ENCODE results near the gene PLTP.
A peak's percentile ranks its signal among the peaks of the same experiment; 100 is the strongest.
"Not testable (repeated sequence)": the region's sequence is repeated elsewhere in the genome, so short reads cannot be mapped to it uniquely, and the experiment has no call there.

Gene PLTP, protein sequence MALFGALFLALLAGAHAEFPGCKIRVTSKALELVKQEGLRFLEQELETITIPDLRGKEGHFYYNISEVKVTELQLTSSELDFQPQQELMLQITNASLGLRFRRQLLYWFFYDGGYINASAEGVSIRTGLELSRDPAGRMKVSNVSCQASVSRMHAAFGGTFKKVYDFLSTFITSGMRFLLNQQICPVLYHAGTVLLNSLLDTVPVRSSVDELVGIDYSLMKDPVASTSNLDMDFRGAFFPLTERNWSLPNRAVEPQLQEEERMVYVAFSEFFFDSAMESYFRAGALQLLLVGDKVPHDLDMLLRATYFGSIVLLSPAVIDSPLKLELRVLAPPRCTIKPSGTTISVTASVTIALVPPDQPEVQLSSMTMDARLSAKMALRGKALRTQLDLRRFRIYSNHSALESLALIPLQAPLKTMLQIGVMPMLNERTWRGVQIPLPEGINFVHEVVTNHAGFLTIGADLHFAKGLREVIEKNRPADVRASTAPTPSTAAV

DNA sequence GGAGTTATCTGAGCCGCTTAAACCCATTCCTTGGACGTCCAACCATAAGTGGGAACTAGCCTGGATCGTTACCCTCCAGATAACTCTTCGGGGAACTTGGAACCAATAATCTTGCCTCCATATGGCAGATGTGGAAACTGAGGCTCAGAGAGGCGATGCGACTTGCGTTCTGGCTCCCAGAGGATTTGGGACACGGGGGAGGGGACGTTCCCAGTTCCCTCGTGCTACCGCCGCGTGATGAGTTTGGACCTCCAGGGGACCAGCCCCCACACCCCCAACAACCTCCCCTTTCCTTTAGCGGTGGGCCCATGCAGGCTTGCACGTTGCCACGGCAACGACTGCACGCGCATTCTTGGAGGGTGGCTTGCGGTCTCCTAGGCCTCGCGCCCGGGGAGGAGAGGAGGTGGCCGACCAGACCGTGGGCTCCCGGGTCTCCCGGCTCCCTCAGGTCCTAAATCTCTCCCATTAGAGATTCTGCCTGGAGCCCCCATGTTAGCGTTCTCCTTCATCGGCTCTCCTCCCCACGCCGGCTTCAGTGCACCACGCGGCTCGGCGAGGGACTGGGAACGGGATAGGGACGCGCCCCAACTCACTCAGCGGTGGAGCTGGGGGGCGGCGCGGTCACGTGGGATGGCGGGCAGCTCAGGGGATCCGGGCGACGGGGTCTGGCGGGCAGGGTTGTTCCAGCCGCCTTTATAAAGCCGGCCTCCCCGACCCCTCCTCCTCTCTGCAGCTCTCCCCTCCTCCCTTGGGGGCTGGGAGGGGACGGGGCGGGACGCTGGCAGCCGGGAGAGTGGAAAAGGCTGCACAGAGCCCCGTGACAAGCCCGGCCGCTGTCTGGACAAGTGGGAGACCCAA lies at the start of gene PLTP:
Gene PLTP (minus strand): TSS at position 670 of the 858 bp plus-strand sequence. CDS start 703 bp downstream, outside the sequence.
- DNase-seq, result peak; percentile 55

DNA sequence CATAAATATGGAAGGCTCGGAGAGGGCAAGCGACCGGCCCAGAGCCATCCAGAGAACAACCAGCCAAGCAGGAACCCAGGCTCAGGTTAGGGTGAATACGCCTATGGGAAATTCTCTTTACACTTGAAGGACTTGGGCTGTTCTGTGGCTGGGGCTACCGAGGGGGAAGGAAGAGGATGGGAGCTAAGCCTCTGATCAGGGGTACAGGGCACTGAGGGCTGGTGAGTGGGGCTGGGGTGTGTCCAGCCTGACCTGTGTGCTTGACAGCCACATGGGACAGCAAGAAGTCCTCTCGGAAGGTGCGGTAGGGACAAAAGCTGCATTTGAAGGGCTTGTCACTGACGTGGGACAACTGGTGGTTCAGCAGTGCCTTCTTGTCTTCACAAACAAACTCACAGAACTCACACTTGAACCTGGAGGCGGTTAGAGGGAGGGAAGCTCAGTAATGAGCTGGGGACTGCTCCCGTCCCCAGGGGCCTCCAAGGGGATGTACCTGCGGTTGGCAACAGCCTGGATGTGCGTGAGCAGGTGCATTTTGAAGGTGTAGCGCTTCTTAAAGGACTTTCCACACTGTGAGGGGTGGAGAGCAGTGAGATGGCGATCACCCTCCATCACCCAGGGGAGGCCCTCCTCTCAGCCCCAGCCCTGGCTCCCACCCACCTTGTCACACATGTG lies 48.1 kb upstream of the PLTP start:
- DNase-seq, result no peak

DNA sequence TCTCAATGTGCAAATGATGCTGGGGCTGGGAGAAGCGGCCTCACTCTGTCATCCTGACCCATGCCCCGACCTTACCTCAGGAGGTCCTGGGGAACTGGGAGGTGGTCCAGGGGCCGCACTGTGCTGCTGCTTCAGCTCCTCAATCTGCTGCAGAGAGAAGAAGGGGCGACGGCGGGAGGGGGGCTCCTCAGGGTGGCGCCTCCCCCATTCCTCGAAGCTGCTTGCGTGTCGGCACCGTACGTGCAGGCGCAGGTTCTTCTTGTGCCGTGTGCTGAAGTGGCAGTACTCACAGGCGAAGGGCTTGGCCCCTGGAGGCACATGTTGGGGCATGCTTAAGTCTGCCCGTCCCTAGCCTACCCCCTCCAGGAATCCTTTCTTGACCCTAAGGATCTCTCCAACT lies 47.2 kb upstream of the PLTP start:
- no peak for DNase-seq

DNA sequence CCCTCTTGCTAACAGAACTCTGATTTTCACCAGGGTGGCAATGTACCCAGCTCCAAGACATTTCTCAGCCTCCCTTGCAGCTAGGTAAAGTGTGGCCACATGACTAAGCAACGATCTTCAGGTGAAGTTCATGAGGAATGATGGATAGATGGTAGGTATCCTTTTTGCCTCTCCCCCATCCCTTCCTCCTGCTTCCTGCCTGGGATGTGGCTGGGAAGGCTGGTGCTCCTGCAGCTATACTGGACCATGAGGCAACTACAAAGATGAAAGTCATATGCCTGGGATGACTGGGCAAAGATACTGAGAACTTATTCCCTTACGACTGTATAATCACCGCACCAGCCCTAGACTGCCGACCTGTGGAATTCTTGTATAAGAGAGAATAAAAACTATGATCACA lies 46.6 kb upstream of the PLTP start:
- no peak for DNase-seq

DNA sequence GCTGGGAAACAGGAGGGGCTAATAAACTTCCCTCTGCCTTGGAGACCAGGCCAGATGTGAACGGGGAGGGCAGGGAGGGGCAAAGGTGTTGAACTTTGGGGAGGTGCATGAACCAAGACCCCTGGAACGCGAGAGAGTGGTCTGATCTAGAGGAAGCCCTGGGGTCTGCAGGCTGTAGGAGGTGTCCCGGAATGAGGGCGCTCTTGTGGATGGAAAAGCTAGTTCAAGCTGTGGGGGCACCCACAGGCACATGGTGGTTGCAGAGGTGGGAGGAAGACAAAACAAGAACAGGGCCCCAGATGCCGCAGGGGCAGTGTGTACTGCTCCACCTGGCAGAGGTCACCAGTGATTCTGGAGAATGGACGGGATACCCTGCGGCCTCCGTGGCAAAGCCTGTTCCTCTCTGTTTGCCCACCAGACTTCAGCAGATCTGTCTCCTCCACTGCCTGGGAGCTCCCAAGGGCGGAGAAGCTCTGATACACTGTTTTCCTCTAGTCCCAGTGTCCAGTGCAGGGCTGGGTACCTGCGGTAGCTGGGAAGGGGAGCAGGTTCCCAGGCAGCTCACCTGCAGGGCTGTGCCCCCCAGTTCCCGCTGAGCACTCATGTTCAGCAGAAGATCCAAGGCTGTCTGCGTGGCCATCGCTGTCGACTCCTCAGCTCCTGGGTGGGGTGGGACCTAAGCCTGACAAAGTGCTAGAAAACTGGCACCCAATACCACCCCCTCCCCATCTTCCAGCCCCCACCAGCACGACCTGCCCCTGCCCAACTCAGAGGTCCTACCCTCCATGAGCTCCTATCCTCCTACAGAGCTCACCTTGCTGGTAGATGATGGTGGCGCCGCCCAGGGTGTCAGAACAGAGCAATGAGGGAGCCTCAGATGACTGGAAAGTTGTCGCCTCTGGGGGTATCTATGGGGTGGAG lies 45.3 kb upstream of the PLTP start:
- no peak for DNase-seq

DNA sequence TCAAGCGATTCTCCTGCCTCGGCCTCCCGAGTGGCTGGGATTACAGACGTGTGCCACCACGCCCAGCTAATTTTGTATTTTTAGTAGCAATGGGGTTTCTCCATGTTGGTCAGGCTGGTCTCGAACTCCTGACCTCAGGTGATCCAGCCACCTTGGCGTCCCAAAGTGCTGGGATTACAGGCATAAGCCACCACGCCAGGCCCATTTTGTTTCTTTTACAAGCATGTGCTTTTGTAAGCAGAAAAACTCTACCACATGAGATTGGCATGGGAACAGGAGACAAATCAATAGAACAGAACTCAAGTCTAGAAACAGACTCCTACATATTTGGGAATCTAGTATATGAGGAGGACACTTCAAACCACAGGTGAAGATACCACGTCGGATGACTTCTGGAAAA lies 44.4 kb upstream of the PLTP start:
- DNase-seq, result not testable (repeated sequence)

DNA sequence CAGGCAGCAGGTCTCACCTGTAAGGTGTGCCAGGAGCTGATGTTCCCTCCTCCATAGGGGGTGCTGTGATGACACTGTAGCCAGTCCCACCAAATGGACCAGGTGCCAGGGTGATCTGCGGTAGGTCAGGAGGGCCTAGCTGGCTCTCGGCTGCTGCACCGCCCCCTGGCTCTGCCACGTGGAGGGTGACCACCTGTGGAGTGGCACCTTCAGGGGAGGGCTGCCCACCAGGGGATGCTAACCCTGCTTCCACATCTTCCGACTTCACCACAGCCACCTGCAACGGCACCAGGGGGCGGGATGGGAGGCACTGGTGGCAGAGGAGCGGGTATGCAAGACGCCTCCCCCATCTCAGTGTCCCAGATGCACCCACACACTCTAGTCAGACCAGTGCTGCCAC lies 41.7 kb upstream of the PLTP start:
- no peak for DNase-seq

DNA sequence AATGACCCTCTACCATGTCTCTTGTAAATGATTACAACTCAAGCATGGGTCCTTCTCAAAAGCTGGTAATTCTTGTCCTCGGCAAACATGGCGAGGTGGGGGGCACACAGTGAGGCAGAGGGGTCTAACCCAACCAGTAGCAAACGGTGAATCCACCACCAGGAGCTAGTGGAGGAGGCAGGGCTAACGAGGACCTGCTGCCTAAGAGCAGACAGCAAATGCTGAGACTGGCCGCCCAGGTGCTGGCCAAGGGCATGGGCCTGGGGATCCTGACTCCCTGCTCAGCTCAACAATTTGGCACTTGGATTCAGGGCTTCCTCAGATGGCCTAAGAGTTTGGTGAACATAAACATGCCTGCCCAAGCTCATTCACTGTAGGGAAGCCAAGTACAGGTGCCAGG lies 40.9 kb upstream of the PLTP start:
- DNase-seq, result no peak

DNA sequence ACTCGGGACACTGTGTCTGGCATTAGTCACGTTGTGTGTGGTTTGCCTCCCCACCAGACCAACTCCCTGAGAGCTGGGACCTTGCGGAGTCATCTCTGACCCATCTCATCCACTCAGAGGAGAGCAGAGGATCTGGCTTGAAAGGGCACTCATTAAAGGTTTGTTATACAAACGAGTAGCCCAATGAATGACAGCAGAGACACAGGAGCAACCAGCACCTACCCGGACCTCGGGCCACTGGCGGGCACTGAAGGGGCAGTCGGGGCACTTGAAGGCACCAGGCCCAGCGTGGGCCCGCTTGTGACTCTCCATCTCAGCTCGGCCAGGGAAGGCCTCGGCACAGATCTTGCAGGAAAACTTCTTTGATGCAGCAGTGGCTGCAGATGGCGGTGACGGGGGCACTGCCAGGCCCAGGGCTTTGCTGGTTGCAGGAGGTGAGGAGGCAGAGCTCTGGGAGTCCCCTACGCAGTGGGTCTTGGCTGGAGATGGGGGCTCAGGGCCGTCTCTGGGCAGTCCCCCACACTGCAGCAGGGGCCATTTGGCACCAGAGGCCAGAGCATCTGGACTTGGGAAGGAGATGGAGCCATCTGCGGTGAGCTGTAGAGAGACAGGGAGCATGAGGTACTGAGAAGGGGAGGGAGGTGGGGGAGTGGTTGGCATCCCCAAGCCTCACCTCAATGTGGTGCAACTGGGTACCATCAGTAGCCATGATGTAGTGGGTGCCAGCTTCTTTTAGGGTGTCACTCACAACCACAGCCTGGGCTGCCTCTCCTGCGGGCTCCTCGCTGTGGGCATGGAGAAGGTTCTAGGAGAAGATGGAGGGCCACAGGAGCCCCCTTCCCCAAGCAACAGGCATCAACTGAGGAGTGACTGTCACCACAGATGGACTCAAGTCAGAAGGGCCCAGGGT lies 40.2 kb upstream of the PLTP start:
- DNase-seq, result no peak

DNA sequence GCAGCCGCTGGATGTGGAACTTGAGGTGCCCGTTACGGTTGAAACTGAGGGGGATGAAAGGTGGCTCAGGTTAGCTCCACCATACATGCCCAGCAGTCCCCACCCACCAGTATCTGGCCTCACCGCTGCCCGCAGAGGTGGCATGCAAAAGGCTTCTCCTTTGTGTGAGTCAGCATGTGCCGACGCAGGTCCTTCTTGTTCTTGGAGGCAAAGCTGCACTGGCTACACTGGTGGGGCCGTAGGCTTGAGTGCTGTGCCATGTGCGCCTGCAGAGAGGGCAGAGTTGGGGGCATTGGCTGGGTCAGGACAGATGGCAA lies 38.3 kb upstream of the PLTP start:
- DNase-seq, result no peak

DNA sequence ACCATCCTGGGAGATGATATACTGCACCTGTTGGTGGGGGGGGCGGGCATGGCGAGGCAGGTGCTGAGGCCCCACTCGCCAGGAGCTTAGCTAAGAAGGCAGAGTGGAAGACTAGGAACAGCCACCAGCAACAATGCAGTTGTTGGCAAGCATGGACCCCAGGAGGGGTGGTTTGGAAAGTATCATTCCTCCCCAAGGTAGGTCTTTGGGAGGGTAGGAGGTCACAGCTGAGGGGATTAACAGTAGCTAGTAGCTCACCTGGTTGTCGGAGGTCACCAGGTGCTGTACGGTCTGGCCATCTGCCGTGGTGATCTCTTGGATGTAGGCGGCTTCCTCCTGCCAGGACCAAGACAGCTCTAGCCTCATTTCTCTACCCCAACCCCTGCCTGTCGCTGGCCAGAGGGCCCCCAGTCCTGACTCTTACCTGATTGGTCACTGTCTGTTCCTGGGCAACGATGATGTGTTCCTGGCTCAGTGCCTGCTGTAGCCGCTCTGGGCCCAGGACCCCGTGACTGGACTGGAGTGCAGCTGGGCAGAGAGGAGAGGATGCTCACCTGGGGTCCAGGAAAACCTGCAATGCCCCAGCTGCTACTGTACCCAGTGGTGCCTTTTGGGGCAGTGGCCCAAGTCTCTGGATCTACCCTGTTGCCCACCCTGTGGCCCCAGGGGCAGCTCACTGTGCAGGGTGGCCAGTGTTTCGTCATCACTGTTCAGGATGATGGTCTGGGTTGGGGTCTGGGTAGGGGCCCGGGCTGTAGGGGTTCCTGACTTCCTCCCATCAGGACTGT lies 37.8 kb upstream of the PLTP start:
- DNase-seq, result no peak

DNA sequence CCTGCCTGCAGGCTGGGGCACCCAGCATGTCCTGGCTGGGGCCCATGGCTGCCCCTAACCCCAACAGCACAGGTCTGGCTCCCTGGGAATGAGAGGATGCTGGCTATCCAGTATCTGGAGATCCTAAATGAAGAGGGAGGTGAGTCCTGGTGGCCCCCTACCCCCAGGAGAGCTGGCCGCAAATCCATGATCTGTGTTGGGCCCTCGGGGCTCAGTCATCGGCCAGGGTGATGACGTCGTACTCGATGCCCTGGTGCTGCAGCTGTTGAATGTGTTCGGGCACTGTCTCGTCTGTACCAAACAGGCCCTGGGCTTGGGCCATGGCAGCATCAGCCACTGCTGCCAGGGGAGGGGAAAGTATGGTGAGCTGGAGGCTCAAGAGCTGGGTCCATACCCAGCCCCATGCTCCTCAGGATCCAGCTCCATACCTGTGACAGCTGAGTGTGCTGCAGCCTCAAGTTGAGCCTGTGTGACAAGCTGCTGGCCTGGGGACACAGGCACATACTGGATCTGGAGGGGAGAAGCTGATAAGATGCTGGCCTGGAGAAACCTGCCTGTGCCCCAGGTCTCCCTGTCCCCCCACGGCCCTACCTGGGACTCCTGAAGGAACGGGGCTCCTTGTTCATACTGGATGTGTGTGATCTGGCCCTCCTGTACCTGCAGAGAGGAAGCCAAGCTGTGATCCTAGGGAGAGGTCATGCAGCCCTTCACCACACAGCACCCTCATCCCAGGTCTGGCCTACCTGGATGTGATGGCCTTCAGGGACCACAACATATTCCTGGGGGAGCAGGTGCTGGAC lies 37.0 kb upstream of the PLTP start:
- DNase-seq, result no peak

DNA sequence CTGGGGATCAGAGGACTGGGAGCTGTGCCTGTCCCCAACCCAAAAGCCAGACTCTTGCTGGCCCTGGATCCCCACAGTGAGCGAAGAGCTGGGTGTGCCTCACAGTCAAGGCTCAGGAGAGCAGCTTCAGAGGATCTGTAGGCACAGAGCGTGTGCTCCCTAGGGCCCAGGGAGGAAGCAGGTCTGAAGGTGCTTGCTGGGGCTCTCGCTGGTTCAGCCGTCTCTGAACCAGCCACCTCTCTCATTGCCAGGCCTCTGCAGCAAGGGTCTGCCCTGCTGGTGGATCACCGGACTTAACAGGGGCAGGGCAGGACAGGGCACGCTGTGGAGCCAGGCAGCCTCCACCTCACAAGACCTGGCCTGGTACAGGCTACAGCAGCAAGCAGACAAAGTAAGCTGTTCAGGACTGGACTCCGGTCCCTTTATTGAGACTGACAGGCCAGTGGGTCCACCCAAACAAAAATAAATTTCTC lies 36.3 kb upstream of the PLTP start:
- no peak for DNase-seq

DNA sequence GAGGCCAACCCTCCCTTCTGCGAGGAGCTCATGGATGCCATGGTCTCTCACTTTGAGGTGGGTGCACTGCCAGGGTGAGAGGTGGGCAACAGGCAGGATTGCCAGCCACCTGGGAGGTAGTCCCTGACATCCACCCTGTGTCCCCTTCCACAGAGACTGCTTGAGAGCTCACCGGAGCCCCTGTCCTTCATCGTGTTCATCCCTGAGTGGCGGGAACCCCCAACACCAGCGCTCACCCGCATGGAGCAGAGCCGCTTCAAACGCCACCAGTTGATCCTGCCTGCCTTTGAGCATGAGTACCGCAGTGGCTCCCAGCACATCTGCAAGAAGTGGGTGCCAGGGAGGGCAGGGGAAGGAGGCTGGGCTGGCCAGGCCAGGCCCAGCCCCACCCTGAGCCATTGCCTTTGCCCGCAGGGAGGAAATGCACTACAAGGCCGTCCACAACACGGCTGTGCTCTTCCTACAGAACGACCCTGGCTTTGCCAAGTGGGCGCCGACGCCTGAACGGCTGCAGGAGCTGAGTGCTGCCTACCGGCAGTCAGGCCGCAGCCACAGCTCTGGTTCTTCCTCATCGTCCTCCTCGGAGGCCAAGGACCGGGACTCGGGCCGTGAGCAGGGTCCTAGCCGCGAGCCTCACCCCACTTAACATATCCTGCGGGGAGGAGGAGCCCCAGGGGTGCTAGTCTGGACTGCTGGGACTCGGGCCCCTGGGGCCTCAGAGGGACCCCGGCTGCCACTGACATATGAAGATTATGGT lies 35.3 kb upstream of the PLTP start:
- DNase-seq, result no peak

DNA sequence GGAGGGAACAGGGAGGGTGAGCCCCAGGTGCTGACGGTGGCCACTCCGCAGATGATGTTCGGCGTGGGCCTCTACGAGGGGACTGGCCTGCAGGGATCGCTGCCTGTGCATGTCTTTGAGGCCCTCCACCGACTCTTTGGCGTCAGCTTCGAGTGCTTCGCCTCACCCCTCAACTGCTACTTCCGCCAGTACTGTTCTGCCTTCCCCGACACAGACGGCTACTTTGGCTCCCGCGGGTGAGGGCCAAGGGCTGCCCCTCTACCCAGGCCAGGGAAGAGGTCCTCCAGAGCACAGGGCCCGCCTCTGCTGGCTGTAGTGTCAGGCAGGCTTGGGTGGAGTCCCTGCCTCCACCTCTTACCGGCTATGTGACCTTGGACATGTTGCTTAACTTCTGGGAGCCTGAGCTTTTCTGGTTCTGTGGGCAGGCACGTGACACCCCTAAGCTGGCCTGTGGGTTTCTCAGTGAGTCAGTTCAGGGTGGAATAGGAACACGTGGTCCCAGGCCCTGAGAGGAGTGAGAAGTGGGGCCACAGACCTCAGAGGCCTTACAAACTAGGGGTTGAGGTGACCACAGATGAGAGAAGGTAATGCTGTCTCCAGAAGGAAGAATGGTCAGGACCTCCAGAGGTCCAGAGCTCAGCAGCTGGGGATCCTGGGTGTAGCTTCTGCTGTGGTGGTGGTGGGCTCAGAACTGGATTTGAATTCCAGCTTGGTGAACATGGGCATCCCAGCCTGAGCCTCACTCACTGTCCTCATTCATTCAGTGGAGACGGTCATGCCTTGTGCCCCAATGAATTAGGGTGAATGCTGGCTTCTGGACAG lies 34.4 kb upstream of the PLTP start:
- no peak for DNase-seq

DNA sequence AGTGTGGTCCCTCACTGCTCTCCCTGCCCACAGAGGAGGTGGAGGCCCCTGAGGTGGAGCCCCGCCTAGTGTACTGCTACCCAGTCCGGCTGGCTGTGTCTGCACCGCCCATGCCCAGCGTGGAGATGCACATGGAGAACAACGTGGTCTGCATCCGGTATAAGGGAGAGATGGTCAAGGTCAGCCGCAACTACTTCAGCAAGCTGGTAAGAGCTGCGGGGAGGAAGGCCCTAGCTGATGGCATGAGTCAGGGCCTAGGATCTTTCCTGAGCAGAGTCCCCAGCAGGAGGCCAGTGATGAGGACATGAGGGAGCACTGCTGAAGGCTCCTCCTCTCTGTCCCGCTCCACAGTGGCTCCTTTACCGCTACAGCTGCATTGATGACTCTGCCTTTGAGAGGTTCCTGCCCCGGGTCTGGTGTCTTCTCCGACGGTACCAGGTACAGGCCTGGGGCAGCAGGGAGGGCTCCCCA lies 33.8 kb upstream of the PLTP start:
- DNase-seq, result no peak

DNA sequence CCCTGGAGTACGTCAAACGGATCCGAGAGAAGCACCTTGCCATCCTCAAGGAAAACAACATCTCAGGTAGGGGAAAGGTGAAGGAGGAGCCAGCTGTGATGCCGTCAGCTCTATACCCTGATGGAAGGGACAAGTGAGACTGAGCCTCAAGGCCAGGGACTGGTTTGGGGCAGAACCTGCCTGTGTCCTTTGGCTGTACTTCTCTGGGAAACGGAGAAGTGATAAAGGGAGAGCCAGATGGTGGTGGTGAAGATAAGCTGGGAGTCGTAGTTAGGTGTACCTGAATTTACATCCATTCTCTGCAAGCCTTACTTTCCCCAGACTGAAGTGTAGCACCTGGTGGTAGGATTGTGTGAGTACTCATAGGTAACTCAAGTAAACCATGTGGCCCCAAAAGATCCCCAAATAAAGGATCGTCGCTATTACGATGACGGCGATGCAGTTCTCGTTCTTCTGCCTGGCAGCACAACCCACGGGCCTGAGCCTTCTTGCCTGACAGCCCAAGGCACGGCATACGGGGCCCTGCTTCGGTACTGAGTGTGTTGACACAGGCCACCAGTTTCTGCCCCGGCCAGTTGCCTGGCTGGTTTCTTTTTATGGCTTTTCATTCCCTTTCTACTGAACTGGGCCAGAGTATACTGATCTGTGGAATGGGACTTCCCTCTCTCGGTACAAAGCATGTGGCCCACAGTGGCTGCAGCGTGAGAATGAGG lies 33.2 kb upstream of the PLTP start:
- DNase-seq, result no peak
